Measurements from ENCODE around the gene RAB11A. TPM values are rescaled to one million over a fixed set of nuclear protein-coding genes. Genes with fewer than 3 reads are reported as not detected.

The RAB11A gene
- total RNA-seq, 3 donors from 2014 or later (not counting 1 experiment from before 2014, with no cell fraction given) = 84.7 to 97.1 (median 87.5) TPM

DNA sequence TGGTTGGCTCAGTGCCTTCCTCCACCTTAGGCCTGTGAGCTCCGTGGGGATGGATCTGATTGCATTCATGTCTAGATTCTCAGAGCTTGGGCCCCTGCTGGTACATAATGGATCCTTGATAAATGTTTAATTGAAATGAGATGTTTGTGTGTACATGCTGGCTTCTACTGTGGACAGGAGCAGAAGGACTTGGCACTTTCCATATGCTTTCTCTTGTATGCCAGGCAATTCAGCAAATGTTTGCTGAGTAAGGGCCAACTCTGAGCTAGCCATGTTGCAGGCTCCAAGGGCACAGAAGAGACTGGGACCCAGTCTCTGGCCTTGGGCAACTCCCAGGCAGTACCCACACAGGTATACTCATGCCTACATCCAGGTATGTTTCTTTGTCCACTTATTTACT lies 67.0 kb downstream of the RAB11A start:
- no peak for DNase-seq
- TF ChIP-seq, protein P1, sequence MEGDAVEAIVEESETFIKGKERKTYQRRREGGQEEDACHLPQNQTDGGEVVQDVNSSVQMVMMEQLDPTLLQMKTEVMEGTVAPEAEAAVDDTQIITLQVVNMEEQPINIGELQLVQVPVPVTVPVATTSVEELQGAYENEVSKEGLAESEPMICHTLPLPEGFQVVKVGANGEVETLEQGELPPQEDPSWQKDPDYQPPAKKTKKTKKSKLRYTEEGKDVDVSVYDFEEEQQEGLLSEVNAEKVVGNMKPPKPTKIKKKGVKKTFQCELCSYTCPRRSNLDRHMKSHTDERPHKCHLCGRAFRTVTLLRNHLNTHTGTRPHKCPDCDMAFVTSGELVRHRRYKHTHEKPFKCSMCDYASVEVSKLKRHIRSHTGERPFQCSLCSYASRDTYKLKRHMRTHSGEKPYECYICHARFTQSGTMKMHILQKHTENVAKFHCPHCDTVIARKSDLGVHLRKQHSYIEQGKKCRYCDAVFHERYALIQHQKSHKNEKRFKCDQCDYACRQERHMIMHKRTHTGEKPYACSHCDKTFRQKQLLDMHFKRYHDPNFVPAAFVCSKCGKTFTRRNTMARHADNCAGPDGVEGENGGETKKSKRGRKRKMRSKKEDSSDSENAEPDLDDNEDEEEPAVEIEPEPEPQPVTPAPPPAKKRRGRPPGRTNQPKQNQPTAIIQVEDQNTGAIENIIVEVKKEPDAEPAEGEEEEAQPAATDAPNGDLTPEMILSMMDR (IDR thresholded peaks at IDR 0.05) = no peak
- Histone ChIP-seq H3K27ac (ENCODE audit: low read length) (no peak overlapping the region), H3K9me3 (ENCODE audit: control insufficient read depth, insufficient read depth, low read length) (no peaks in the 10 kb centered on the region), H3K27me3 (ENCODE audit: control insufficient read depth, insufficient read depth, low read length) (no peaks in the 10 kb centered on the region), H3K4me3 (ENCODE audit: low read length) (no peak overlapping the region), H3K36me3 (ENCODE audit: control insufficient read depth, insufficient read depth, low read length) (no peaks in the 10 kb centered on the region), H3K4me1 (ENCODE audit: control insufficient read depth, insufficient read depth, low read length) (no peaks in the 10 kb centered on the region)
- Mint-ChIP-seq H3K27ac (no peak overlapping the region), H3K4me1 (no peaks in the 10 kb centered on the region), H3K36me3 (no peaks in the 10 kb centered on the region), H3K9me3 (no peaks in the 10 kb centered on the region), H3K27me3 (ENCODE audit: low read depth in 2 of 2) (no peaks in the 10 kb centered on the region), H3K4me3 (no peak overlapping the region)
- no peak for ATAC-seq
- intact Hi-C loops (cut with micrococcal nuclease) = no loop called here
- WGBS (ENCODE audit: insufficient coverage) = 85% methylated on average over 1 of the region's 1 CpG

DNA sequence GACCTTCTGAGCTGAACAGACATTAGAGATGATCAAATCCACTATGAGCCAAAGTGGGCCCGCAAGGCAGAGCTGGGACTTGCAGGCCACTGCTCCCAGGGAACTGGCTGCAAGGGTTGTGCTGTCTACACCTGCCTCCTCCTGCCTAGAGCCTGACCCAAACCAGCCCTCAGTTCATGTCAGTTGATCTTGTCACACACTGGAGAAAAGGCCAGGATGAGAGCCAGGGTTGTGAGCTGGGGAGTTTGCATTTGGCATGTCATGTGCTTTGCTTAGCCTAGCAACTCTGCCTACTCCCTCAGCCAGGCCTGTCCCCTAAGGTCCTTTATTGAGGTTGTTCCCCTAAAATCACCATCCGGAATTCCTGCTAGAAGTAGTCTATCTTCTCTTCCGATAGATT lies 67.8 kb downstream of the RAB11A start:
- Mint-ChIP-seq H3K9me3 (no peaks in the 10 kb centered on the region), H3K4me1 (no peaks in the 10 kb centered on the region), H3K4me3 (no peak overlapping the region), H3K27ac (no peak overlapping the region), H3K27me3 (ENCODE audit: low read depth in 2 of 2) (no peaks in the 10 kb centered on the region), H3K36me3 (no peaks in the 10 kb centered on the region)
- no peaks in the 10 kb centered on the region for H3K9me3 ChIP-seq (ENCODE audit: control insufficient read depth, insufficient read depth, low read length)
- no peaks in the 10 kb centered on the region for H3K36me3 ChIP-seq (ENCODE audit: control insufficient read depth, insufficient read depth, low read length)
- H3K27ac ChIP-seq (ENCODE audit: low read length) = no peak overlapping the region
- no peak overlapping the region for H3K4me3 ChIP-seq (ENCODE audit: low read length)
- no peak for DNase-seq
- H3K27me3 ChIP-seq (ENCODE audit: control insufficient read depth, insufficient read depth, low read length) = no peaks in the 10 kb centered on the region
- TF ChIP-seq, protein P1 (IDR thresholded peaks at IDR 0.05) = no peak
- H3K4me1 ChIP-seq (ENCODE audit: control insufficient read depth, insufficient read depth, low read length) = no peaks in the 10 kb centered on the region
- ATAC-seq = no peak
- 92% methylated on average over 3 of the region's 3 CpGs for WGBS (ENCODE audit: insufficient coverage)
- intact Hi-C loops (cut with micrococcal nuclease) = no loop called here

DNA sequence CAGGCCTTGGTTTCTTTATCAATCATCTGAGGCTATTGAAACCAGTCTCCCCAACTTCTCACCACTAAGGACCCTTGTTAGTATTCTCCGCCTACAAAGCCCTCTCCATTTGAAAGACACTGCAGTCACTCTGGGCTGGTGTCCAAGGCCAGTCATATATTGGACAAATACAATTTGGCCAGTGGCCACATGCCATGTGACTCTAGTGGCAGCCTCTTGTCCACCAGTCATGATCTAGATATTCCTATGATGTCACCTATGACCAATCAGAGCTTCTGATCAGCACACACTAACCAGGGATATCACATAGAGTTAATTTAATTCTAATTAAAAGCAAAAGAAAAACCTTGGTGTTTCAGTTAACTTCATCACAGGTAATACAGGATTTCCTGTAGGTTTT lies 68.2 kb downstream of the RAB11A start:
- H3K36me3 Mint-ChIP-seq = no peaks in the 10 kb centered on the region
- H3K4me3 Mint-ChIP-seq = no peak overlapping the region
- DNase-seq (no peak), ATAC-seq (no peak)
- TF ChIP-seq, protein P1 (IDR thresholded peaks at IDR 0.05) = no peak
- H3K27ac Mint-ChIP-seq = no peak overlapping the region
- Histone ChIP-seq H3K9me3 (ENCODE audit: control insufficient read depth, insufficient read depth, low read length) (no peaks in the 10 kb centered on the region), H3K4me1 (ENCODE audit: control insufficient read depth, insufficient read depth, low read length) (no peaks in the 10 kb centered on the region), H3K27me3 (ENCODE audit: control insufficient read depth, insufficient read depth, low read length) (no peaks in the 10 kb centered on the region), H3K36me3 (ENCODE audit: control insufficient read depth, insufficient read depth, low read length) (no peaks in the 10 kb centered on the region), H3K27ac (ENCODE audit: low read length) (no peak overlapping the region), H3K4me3 (ENCODE audit: low read length) (no peak overlapping the region)
- no peaks in the 10 kb centered on the region for H3K9me3 Mint-ChIP-seq
- intact Hi-C loops (cut with micrococcal nuclease) = no loop called here
- no peaks in the 10 kb centered on the region for H3K4me1 Mint-ChIP-seq
- no peaks in the 10 kb centered on the region for H3K27me3 Mint-ChIP-seq (ENCODE audit: low read depth in 2 of 2)
- WGBS (ENCODE audit: insufficient coverage) = 100% methylated on average over 1 of the region's 1 CpG

DNA sequence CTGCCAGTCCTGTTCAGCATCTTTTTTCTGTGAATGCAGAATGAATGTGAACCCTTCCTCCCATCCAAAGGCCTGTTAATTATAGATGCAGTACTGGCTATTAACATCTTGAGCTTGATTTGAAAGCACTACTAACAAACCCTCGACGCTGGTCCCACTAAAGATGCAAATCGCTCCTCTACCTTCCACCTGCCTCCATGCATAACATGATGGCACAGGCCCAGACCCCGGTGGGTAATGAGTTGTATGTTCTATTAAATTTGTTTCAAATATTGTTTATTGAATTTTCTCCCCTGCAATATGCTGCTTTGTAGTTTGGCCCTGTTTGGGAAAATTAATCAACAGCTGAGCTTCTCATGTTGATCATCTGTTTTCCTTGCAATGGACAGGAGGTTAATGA lies 69.3 kb downstream of the RAB11A start:
- WGBS (ENCODE audit: insufficient coverage) = no CpG with 5 or more reads among the region's 4 CpGs
- Histone ChIP-seq H3K9me3 (ENCODE audit: control insufficient read depth, insufficient read depth, low read length) (no peaks in the 10 kb centered on the region), H3K36me3 (ENCODE audit: control insufficient read depth, insufficient read depth, low read length) (no peaks in the 10 kb centered on the region), H3K4me1 (ENCODE audit: control insufficient read depth, insufficient read depth, low read length) (no peaks in the 10 kb centered on the region), H3K4me3 (ENCODE audit: low read length) (no peak overlapping the region), H3K27ac (ENCODE audit: low read length) (no peak overlapping the region), H3K27me3 (ENCODE audit: control insufficient read depth, insufficient read depth, low read length) (no peaks in the 10 kb centered on the region)
- Mint-ChIP-seq H3K27ac (no peak overlapping the region), H3K9me3 (no peaks in the 10 kb centered on the region), H3K4me3 (no peak overlapping the region), H3K27me3 (ENCODE audit: low read depth in 2 of 2) (peaks cover 0 to 2% of the 10 kb centered on the region in 2 donors), H3K36me3 (no peaks in the 10 kb centered on the region), H3K4me1 (no peaks in the 10 kb centered on the region)
- no peak for DNase-seq
- no peak for ATAC-seq
- intact Hi-C loops (cut with micrococcal nuclease) = no loop called here
- TF ChIP-seq, protein P1 (IDR thresholded peaks at IDR 0.05) = no peak
